Subcutaneous abdominal adipose tissue (tissue), 5 donors: Measurements from ENCODE around the gene MFGE8.

ENCODE experiments used
- H3K27ac ChIP-seq: one replicate; pipeline ENCODE4 v1.7.0; 2013; ENCODE audit warnings: low read depth, mild to moderate bottlenecking, inconsistent platforms, low read length, moderate library complexity
- H3K27me3 ChIP-seq, 5 donors: one replicate each; pipeline ENCODE4 v1.7.0; 2013; ENCODE audit warnings: low read length in 5 of 5, inconsistent platforms in 1 of 5; ENCODE audit not compliant: control insufficient read depth in 5 of 5, insufficient read depth in 4 of 5
- H3K36me3 ChIP-seq, 5 donors: one replicate each; pipeline ENCODE4 v1.7.0; 2013; ENCODE audit warnings: low read length in 5 of 5; ENCODE audit not compliant: control insufficient read depth in 5 of 5, insufficient read depth in 5 of 5
- H3K4me1 ChIP-seq, 5 donors: one replicate each; pipeline ENCODE4 v1.7.0; 2013; ENCODE audit warnings: low read length in 5 of 5, mild to moderate bottlenecking in 3 of 5, moderate library complexity in 1 of 5; ENCODE audit not compliant: control insufficient read depth in 5 of 5, insufficient read depth in 5 of 5
- H3K4me3 ChIP-seq, 5 donors: one replicate each; pipeline ENCODE4 v1.7.0; 2013; ENCODE audit warnings: low read length in 5 of 5, low read depth in 1 of 5
- H3K9ac ChIP-seq, 5 donors: one replicate each; pipeline ENCODE4 v1.7.0; 2013; ENCODE audit warnings: low read length in 5 of 5, mild to moderate bottlenecking in 4 of 5, moderate library complexity in 3 of 5
- H3K9me3 ChIP-seq, 5 donors: one replicate each; pipeline ENCODE4 v1.7.0; 2013; ENCODE audit warnings: low read length in 5 of 5; ENCODE audit not compliant: control insufficient read depth in 5 of 5
- donor health status: healthy.
- donor health status: healthy.
- donor health status: healthy.
- donor health status: healthy.
- donor health status: healthy.

The MFGE8 gene

DNA sequence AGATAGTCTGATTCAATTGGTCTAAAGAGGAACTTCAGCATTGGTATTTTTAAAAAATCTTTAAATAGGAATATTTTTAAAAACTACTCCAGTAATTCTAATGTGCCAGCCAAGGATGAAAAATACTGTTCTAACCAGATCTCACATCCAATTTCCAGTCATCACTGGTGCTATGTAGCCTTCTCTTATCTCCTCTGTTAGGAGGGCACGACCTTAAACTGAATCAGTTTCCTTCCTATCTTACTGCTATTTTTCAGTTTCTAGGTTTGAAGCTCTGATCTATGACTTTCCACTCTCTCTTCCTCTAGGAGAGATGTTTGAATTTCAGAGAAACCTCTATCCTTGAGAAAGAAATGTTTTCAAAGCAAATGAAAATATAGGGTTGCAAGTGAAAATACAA, 49.8 kb downstream of the MFGE8 start:
- Histone ChIP-seq H3K4me3 (no peak overlapping the region), H3K27me3 (peaks cover 0 to 3% (median 3%) of the 10 kb centered on the region in 5 donors), H3K36me3 (no peaks in the 10 kb centered on the region), H3K9ac (no peak overlapping the region), H3K4me1 (no peaks in the 10 kb centered on the region), H3K27ac (no peak overlapping the region), H3K9me3 (no peaks in the 10 kb centered on the region)

DNA sequence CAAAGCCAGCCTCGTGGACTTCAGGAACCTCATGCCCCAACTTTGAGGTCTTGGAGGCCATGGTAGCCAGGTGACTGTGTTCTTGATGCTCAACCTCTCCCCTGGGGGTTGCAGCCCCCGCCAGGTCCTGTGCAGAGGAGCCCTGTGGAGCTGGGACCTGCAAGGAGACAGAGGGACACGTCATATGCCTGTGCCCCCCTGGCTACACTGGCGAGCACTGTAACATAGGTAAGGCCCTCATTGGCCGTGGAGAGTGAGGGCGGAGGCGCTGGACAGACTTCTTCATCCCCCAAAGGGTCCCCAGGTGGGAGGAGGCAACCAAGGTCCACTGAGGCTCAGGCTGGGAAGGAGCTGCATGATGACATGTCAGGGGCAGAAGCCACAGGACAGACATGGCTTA, 53.0 kb downstream of the MFGE8 start:
- no peak overlapping the region for H3K9ac ChIP-seq
- peaks cover 0 to 6% (median 3%) of the 10 kb centered on the region in 5 donors for H3K27me3 ChIP-seq
- H3K9me3 ChIP-seq = no peaks in the 10 kb centered on the region
- no peaks in the 10 kb centered on the region for H3K36me3 ChIP-seq
- H3K4me3 ChIP-seq = no peak overlapping the region
- no peaks in the 10 kb centered on the region for H3K4me1 ChIP-seq
- no peak overlapping the region for H3K27ac ChIP-seq

DNA sequence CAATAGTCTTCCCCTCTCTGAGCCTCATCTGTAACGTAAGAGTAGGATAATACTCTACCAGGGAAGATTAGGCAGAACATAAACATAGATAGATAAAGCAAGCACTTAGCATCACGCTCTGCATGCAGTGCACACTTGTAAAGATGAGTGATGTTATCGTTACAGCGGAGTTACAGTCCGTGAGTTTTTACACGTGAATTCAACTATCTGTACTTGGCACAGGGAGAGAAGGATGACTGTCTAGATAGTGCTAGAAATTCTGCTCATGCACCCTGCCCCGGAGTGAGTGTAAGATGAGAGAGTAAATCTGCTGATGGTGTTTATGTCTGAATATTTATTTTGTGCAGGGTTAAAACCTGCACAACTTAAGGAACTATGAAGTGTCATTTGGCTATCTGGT, 53.6 kb downstream of the MFGE8 start:
- Histone ChIP-seq H3K9ac (no peak overlapping the region), H3K27ac (no peak overlapping the region), H3K4me1 (no peaks in the 10 kb centered on the region), H3K9me3 (peaks cover 0 to 3% (median 0%) of the 10 kb centered on the region in 5 donors), H3K4me3 (no peak overlapping the region), H3K27me3 (peaks cover 0 to 9% (median 5%) of the 10 kb centered on the region in 5 donors), H3K36me3 (no peaks in the 10 kb centered on the region)

DNA sequence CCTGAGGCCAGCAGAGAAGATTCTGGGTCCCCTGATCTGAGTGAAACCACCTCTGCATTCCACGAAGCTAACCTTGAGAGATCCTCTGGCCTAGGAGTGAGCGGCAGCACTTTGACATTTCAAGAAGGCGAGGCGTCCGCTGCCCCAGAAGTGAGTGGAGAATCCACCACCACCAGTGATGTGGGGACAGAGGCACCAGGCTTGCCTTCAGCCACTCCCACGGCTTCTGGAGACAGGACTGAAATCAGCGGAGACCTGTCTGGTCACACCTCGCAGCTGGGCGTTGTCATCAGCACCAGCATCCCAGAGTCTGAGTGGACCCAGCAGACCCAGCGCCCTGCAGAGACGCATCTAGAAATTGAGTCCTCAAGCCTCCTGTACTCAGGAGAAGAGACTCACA, 54.2 kb downstream of the MFGE8 start:
- H3K4me1 ChIP-seq = no peaks in the 10 kb centered on the region
- H3K9me3 ChIP-seq = peaks cover 0 to 4% (median 3%) of the 10 kb centered on the region in 5 donors
- peaks cover 0 to 14% (median 6%) of the 10 kb centered on the region in 5 donors for H3K27me3 ChIP-seq
- no peak overlapping the region for H3K9ac ChIP-seq
- no peak overlapping the region for H3K4me3 ChIP-seq
- H3K27ac ChIP-seq = no peak overlapping the region
- H3K36me3 ChIP-seq = no peaks in the 10 kb centered on the region

DNA sequence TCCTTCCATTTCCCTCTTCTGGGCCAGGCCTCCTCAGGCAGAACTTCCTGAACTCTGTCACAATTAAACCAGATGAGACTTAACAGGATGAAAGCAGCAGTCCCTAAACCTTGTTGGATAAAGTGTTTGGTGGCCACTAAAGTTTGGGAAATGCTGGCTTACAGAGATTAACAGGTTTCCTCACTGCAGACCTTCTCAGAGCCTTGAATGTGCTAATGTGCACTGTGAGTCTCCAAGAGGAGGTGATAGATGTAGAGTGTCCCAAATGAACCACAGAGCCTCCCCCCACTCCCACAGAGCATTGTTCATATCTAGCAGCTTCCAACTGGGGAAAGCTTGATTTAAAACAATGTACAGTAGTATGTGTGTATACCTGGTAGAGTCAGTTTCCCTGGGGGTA, 60.7 kb downstream of the MFGE8 start:
- Histone ChIP-seq H3K9ac (no peak overlapping the region), H3K27me3 (peaks cover 7 to 21% (median 12%) of the 10 kb centered on the region in 5 donors), H3K4me3 (no peak overlapping the region), H3K27ac (no peak overlapping the region), H3K9me3 (peaks cover 0 to 4% (median 3%) of the 10 kb centered on the region in 5 donors), H3K36me3 (no peaks in the 10 kb centered on the region), H3K4me1 (no peaks in the 10 kb centered on the region)

DNA sequence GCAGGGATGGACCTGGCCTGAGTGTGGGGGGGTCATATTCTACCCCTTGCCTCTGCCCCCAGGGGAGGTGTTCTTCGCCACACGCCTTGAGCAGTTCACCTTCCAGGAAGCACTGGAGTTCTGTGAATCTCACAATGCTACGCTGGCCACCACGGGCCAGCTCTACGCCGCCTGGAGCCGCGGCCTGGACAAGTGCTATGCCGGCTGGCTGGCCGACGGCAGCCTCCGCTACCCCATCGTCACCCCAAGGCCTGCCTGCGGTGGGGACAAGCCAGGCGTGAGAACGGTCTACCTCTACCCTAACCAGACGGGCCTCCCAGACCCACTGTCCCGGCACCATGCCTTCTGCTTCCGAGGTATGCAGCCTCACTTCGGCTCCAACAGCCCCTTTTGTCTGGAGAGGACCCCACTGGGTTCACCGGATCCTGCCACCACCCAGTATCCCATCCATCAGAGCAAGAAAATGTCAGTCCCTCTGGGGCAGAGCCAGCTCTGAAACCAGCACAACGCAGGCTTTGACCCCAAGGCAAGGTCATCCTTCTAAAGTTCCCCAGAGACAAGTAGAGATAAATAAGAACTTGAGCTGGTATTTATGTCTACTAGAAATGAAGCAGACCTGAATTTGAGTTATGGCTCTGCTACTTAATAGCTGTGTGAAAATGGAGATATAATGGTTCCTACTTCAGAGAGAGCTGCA, 63.7 kb downstream of the MFGE8 start:
- H3K4me1 ChIP-seq = no peaks in the 10 kb centered on the region
- no peak overlapping the region for H3K9ac ChIP-seq
- H3K4me3 ChIP-seq = no peak overlapping the region
- H3K27me3 ChIP-seq = peaks cover 7 to 16% (median 9%) of the 10 kb centered on the region in 5 donors
- no peak overlapping the region for H3K27ac ChIP-seq
- H3K9me3 ChIP-seq = peaks cover 0 to 4% (median 0%) of the 10 kb centered on the region in 5 donors
- H3K36me3 ChIP-seq = no peaks in the 10 kb centered on the region
